DOHH2 (cell line): ENCODE results near the gene GPR45.

ENCODE experiments used
- EZH2phosphoT487 ChIP-seq: fragments of 200-600 bp; sonication (generic); IDR thresholded peaks from 2 replicates; pipeline ENCODE4 v1.6.1; 2017; ENCODE audit warnings: borderline replicate concordance, mild to moderate bottlenecking, antibody characterized with exemption, low read length, moderate library complexity, mixed read lengths
- TF ChIP-seq, protein P1 (sequence below): fragments of 200-600 bp; sonication (generic); IDR thresholded peaks from one replicate; pipeline ENCODE4 v1.5.1; 2014; ENCODE audit warnings: antibody characterized with exemption, mild to moderate bottlenecking, low read depth, low read length; ENCODE audit not compliant: poor library complexity, severe bottlenecking

DNA sequence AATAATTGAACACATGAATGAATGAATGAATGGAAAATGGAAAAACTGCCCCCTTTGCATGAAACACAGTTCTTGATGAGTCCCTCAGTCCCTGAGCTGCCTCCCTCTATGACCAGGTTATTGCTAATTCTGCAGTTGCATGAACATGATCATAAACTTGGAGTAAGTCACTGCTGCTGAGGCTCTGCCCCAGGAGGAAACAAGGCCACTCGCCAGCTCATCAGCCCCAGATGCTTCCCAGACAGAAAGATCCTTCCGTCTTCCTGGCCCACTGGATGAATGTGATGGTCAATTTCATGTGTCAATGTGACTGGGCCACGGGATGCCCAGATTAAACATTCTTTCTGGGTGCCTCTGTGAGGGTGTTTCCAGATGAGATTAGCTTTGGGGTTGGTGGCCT, 16.4 kb downstream of the GPR45 start:
- TF ChIP-seq, protein P1, sequence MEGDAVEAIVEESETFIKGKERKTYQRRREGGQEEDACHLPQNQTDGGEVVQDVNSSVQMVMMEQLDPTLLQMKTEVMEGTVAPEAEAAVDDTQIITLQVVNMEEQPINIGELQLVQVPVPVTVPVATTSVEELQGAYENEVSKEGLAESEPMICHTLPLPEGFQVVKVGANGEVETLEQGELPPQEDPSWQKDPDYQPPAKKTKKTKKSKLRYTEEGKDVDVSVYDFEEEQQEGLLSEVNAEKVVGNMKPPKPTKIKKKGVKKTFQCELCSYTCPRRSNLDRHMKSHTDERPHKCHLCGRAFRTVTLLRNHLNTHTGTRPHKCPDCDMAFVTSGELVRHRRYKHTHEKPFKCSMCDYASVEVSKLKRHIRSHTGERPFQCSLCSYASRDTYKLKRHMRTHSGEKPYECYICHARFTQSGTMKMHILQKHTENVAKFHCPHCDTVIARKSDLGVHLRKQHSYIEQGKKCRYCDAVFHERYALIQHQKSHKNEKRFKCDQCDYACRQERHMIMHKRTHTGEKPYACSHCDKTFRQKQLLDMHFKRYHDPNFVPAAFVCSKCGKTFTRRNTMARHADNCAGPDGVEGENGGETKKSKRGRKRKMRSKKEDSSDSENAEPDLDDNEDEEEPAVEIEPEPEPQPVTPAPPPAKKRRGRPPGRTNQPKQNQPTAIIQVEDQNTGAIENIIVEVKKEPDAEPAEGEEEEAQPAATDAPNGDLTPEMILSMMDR, result no peak
- no peak for TF ChIP-seq EZH2phosphoT487
